Activated T-cell treated with anti-CD3 and anti-CD28 coated beads, Interleukin-2, amount 50 U/mL, for 24 hours (primary cell): ENCODE results near the gene VPS4A.
"Not testable (repeated sequence)": the region's sequence is repeated elsewhere in the genome, so short reads cannot be mapped to it uniquely, and the experiment has no call there.

ENCODE experiments used
- DNase-seq: peaks from one replicate; pipeline ENCODE4 v3.0.0-alpha.2; 2020
- H3K27ac Mint-ChIP-seq: 2 replicates; pipeline ENCODE4 v1.8.0; 2020; ENCODE audit warnings: mild to moderate bottlenecking, mixed read lengths
- H3K27me3 Mint-ChIP-seq: 2 replicates; pipeline ENCODE4 v1.8.0; 2020; ENCODE audit warnings: mixed read lengths
- H3K36me3 Mint-ChIP-seq: 2 replicates; pipeline ENCODE4 v1.8.0; 2020; ENCODE audit warnings: low read depth, mixed read lengths
- H3K4me1 Mint-ChIP-seq: 2 replicates; pipeline ENCODE4 v1.8.0; 2020; ENCODE audit warnings: low read depth, mixed read lengths
- H3K4me3 Mint-ChIP-seq: 2 replicates; pipeline ENCODE4 v1.8.0; 2020; ENCODE audit warnings: mild to moderate bottlenecking, moderate library complexity, mixed read lengths
- H3K9me3 Mint-ChIP-seq: 2 replicates; pipeline ENCODE4 v1.8.0; 2020; ENCODE audit warnings: mixed read lengths

The VPS4A gene

GRCh38 chr16:69310653-69311532 is at the start of gene VPS4A:
VPS4A (plus strand) TSS chr16:69311350; CDS start chr16:69311512, 162 bp downstream.
- Mint-ChIP-seq H3K27me3 (no peaks in the 10 kb centered on the region), H3K4me1 (peaks cover 31% of the 10 kb centered on the region), H3K36me3 (peaks cover 38% of the 10 kb centered on the region), H3K27ac (peak within 1 kb of the TSS; percentile 97), H3K9me3 (no peaks in the 10 kb centered on the region), H3K4me3 (peak within 1 kb of the TSS; percentile 100)
- DNase-seq, result peak; percentile 99

- H3K4me1 Mint-ChIP-seq, result no peaks in the 10 kb centered on the region
- DNase-seq, result no peak
- no peak overlapping the region for H3K27ac Mint-ChIP-seq
- peaks cover 22% of the 10 kb centered on the region for H3K36me3 Mint-ChIP-seq
- no peaks in the 10 kb centered on the region for H3K9me3 Mint-ChIP-seq
- H3K4me3 Mint-ChIP-seq, result no peak overlapping the region
- no peaks in the 10 kb centered on the region for H3K27me3 Mint-ChIP-seq
Observed at GRCh38 chr16:69266334-69267063, 44.7 kb upstream of the VPS4A start.

- no peak for DNase-seq
- Mint-ChIP-seq H3K4me3 (no peak overlapping the region), H3K9me3 (no peaks in the 10 kb centered on the region), H3K36me3 (peaks cover 24% of the 10 kb centered on the region), H3K27me3 (no peaks in the 10 kb centered on the region), H3K27ac (no peak overlapping the region), H3K4me1 (no peaks in the 10 kb centered on the region)
Observed at GRCh38 chr16:69267633-69268032, 43.5 kb upstream of the VPS4A start.

GRCh38 chr16:69270395-69270794 is 40.8 kb upstream of the VPS4A start:
- no peak for DNase-seq
- H3K27me3 Mint-ChIP-seq, result no peaks in the 10 kb centered on the region
- no peak overlapping the region for H3K27ac Mint-ChIP-seq
- peaks cover 22% of the 10 kb centered on the region for H3K36me3 Mint-ChIP-seq
- H3K9me3 Mint-ChIP-seq, result no peaks in the 10 kb centered on the region
- no peaks in the 10 kb centered on the region for H3K4me1 Mint-ChIP-seq
- H3K4me3 Mint-ChIP-seq, result no peak overlapping the region

GRCh38 chr16:69270831-69271230 is 40.3 kb upstream of the VPS4A start:
- no peak for DNase-seq
- no peak overlapping the region for H3K27ac Mint-ChIP-seq
- no peaks in the 10 kb centered on the region for H3K9me3 Mint-ChIP-seq
- H3K4me1 Mint-ChIP-seq, result no peaks in the 10 kb centered on the region
- H3K36me3 Mint-ChIP-seq, result peaks cover 22% of the 10 kb centered on the region
- H3K27me3 Mint-ChIP-seq, result no peaks in the 10 kb centered on the region
- no peak overlapping the region for H3K4me3 Mint-ChIP-seq

- H3K9me3 Mint-ChIP-seq, result no peaks in the 10 kb centered on the region
- H3K27me3 Mint-ChIP-seq, result no peaks in the 10 kb centered on the region
- H3K27ac Mint-ChIP-seq, result no peak overlapping the region
- H3K4me3 Mint-ChIP-seq, result no peak overlapping the region
- no peaks in the 10 kb centered on the region for H3K4me1 Mint-ChIP-seq
- DNase-seq, result no peak
- H3K36me3 Mint-ChIP-seq, result peaks cover 22% of the 10 kb centered on the region
Observed at GRCh38 chr16:69273009-69273408, 38.1 kb upstream of the VPS4A start.

- Mint-ChIP-seq H3K27ac (no peak overlapping the region), H3K27me3 (no peaks in the 10 kb centered on the region), H3K4me1 (peaks cover 1% of the 10 kb centered on the region), H3K36me3 (peaks cover 20% of the 10 kb centered on the region), H3K4me3 (no peak overlapping the region), H3K9me3 (no peaks in the 10 kb centered on the region)
- no peak for DNase-seq
Observed at GRCh38 chr16:69274699-69275235, 36.4 kb upstream of the VPS4A start.

- peaks cover 1% of the 10 kb centered on the region for H3K4me1 Mint-ChIP-seq
- H3K9me3 Mint-ChIP-seq, result no peaks in the 10 kb centered on the region
- H3K4me3 Mint-ChIP-seq, result no peak overlapping the region
- no peak overlapping the region for H3K27ac Mint-ChIP-seq
- H3K27me3 Mint-ChIP-seq, result no peaks in the 10 kb centered on the region
- peaks cover 9% of the 10 kb centered on the region for H3K36me3 Mint-ChIP-seq
- DNase-seq, result no peak
Observed at GRCh38 chr16:69276148-69277115, 34.7 kb upstream of the VPS4A start.

GRCh38 chr16:69277413-69277812 is 33.7 kb upstream of the VPS4A start:
- no peak overlapping the region for H3K4me3 Mint-ChIP-seq
- no peaks in the 10 kb centered on the region for H3K27me3 Mint-ChIP-seq
- H3K4me1 Mint-ChIP-seq, result peaks cover 1% of the 10 kb centered on the region
- no peak for DNase-seq
- H3K9me3 Mint-ChIP-seq, result no peaks in the 10 kb centered on the region
- no peak overlapping the region for H3K27ac Mint-ChIP-seq
- H3K36me3 Mint-ChIP-seq, result peaks cover 4% of the 10 kb centered on the region

- Mint-ChIP-seq H3K27ac (no peak overlapping the region), H3K4me3 (no peak overlapping the region), H3K36me3 (peaks cover 12% of the 10 kb centered on the region), H3K27me3 (no peaks in the 10 kb centered on the region), H3K4me1 (peaks cover 4% of the 10 kb centered on the region), H3K9me3 (no peaks in the 10 kb centered on the region)
- no peak for DNase-seq
Observed at GRCh38 chr16:69283851-69284250, 27.3 kb upstream of the VPS4A start.

GRCh38 chr16:69285240-69285639 is 25.9 kb upstream of the VPS4A start:
- Mint-ChIP-seq H3K9me3 (no peaks in the 10 kb centered on the region), H3K27ac (no peak overlapping the region), H3K27me3 (no peaks in the 10 kb centered on the region), H3K36me3 (peaks cover 12% of the 10 kb centered on the region), H3K4me1 (peaks cover 2% of the 10 kb centered on the region), H3K4me3 (no peak overlapping the region)
- DNase-seq, result no peak

GRCh38 chr16:69286941-69287713 is 24.0 kb upstream of the VPS4A start:
- peaks cover 2% of the 10 kb centered on the region for H3K4me1 Mint-ChIP-seq
- peaks cover 12% of the 10 kb centered on the region for H3K36me3 Mint-ChIP-seq
- H3K9me3 Mint-ChIP-seq, result no peaks in the 10 kb centered on the region
- H3K4me3 Mint-ChIP-seq, result no peak overlapping the region
- peak; percentile 38 for DNase-seq
- peak overlapping the region; percentile 64 for H3K27ac Mint-ChIP-seq
- H3K27me3 Mint-ChIP-seq, result no peaks in the 10 kb centered on the region

- H3K4me1 Mint-ChIP-seq, H3K9me3 Mint-ChIP-seq, H3K36me3 Mint-ChIP-seq, H3K4me3 Mint-ChIP-seq, H3K27me3 Mint-ChIP-seq, DNase-seq, H3K27ac Mint-ChIP-seq: not testable (repeated sequence)
Observed at GRCh38 chr16:69291657-69292056, 19.5 kb upstream of the VPS4A start.
